Activated naive CD4-positive, alpha-beta T cell treated with Interleukin-2 at 50 U/mL for 16 hours (primary cell): ENCODE measurements around the gene SNAPC2.
"Not testable (repeated sequence)": the region's sequence is repeated elsewhere in the genome, so short reads cannot be mapped to it uniquely, and the experiment has no call there.

Experiments used
- DNase-seq: peaks from one replicate; pipeline ENCODE4 v3.0.0-alpha.2; 2020

SNAPC2 gene

GRCh38 chr19:7888826-7889217, 31.3 kb upstream of the SNAPC2 start:
- DNase-seq = no peak

- not testable (repeated sequence) for DNase-seq
These were observed 26.6 kb upstream of the SNAPC2 start for GRCh38 chr19:7893362-7894101.

- DNase-seq = no peak
These were observed 25.4 kb upstream of the SNAPC2 start for GRCh38 chr19:7894612-7895309.

DNA sequence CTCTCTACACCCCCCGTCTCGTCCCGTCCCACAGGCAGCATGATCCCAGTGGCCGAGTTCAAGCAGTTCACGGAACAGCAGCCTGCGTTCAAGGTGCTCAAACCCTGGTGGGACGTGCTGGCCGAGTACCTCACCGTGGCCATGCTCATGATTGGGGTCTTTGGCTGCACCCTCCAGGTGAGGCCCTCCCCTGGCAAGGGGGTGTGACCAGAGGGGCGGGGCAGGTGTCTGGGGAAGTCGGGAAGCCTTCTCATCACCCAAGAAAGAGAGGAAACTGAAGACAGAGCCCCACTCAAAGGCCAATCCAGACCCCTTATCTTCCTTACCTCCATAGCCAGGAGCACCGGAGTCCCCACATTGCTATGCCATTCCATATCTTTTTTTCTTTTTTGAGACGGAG, 24.6 kb upstream of the SNAPC2 start:
- DNase-seq = no peak

GRCh38 chr19:7897292-7897691, 22.8 kb upstream of the SNAPC2 start:
- no peak for DNase-seq

GRCh38 chr19:7898967-7899366, 21.2 kb upstream of the SNAPC2 start:
- no peak for DNase-seq

GRCh38 chr19:7899751-7900378, 20.3 kb upstream of the SNAPC2 start:
- no peak for DNase-seq

DNA sequence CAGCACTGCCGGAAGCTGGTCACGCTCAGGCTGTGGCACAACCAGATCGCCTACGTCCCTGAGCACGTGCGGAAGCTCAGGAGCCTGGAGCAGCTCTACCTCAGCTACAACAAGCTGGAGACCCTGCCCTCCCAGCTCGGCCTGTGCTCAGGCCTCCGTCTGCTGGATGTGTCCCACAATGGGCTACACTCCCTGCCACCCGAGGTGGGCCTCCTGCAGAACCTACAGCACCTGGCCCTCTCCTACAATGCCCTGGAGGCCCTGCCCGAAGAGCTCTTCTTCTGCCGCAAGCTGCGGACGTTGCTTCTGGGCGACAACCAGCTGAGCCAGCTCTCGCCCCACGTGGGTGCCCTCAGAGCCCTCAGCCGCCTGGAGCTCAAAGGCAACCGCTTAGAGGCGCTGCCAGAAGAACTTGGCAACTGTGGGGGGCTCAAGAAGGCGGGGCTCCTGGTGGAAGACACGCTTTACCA, 19.7 kb upstream of the SNAPC2 start:
- no peak for DNase-seq

DNA sequence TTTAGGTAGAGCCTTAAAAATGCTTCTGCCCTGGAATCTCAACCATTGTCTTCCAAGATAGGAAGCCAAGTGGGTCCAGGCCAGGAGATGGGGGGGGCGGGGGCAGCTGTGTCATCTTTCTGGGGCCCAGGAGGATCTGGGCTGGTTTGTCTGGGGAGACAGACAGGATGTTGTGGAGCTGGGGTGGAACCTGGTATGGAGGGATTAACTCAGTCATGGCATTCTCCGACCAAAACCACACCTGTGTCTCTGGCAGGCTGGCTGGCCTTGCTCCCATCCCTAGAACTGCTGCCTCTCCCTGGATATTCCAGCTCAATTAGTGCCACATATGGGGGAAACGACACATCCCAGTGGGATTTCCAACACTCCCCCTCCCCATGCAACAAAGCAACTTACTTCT, 19.2 kb upstream of the SNAPC2 start:
- DNase-seq = no peak

- no peak for DNase-seq
These were observed 18.8 kb upstream of the SNAPC2 start for GRCh38 chr19:7901337-7901736.

GRCh38 chr19:7902796-7903243, 17.3 kb upstream of the SNAPC2 start:
- no peak for DNase-seq

DNA sequence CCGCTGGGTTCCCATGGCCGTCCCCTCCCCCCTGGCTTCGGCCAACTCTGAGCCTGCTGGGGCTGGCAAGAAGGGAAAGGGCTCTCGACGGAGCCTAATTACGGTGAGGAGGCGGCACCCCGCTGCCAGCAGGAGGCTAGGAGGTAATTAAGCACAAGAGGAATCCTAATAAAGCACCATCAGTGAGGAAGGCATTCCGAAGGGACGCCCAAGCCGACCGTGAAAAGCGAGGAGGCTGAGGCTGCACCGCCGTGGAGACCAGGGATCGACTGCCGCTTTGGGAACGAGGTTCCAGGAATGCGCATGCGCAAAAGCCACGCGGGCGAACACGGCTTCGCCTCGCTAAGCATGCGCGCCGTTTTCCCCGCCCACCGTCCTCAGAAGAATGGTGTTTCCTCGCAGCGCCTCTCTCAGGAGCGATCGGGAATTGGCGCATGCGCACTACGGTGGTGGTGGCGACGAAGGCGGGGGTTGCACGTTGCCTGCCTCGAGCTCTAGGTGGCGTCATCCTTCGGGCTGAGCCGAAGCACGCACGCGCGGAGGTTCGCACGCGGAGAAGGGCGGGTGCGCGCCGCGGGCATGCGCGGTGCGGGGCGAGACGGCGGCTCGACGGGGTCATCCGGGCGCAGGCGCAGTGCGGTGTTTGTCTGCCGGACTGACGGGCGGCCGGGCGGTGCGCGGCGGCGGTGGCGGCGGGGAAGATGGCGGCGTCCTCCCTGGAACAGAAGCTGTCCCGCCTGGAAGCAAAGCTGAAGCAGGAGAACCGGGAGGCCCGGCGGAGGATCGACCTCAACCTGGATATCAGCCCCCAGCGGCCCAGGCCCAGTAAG, 16.7 kb upstream of the SNAPC2 start, which contains the start of gene MAP2K7:
TSS of gene MAP2K7 (plus strand) at position 634 of the 830 bp plus-strand sequence. CDS start at position 702, 68 bp downstream.
- peak; percentile 100 for DNase-seq

DNA sequence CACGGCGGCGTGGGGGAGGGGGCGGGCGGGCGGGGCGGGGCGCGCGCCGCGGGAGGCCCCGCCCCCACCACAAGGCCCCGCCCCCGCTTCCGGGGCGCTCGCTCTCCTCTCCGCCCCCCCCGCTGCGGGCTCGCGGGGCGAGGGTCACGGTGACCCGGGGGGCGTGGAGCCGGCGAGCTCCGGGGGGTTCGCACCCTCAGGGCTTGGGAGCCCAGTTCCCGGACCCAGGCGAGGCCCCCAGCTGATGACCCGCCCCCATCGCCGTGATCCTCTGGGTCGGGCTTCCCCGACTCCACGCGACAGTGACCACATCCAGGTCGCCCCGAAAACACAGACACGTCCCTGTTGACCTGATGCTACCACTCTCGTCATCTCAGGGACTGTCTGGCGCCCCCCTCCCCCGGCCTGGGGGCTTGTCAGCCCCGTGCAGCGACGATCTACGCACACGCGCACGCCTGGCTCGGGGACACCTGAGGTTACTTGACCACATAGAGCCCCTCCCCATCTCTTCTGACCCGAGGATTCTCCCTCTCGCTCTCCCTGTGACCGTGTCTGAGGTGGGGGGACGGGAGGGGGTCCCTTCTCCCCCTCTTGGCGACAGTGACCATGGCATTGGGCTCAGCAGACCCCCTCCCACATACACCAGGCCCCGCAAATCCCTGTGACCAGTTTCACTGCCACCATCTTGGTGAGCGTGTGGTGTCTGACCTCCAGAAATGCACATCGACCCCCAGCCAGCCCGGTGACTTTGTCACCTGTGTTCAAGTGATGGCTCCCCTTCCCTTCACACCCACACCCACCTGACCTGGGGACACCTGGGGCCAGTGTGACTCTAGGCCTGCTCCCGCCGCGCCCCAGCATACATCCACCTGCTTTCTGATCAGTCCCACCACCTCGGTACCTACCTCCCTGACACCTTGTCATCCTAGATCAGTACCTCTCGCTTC, 15.8 kb upstream of the SNAPC2 start:
- peak; percentile 64 for DNase-seq

GRCh38 chr19:7905268-7905667, 14.9 kb upstream of the SNAPC2 start:
- no peak for DNase-seq

- no peak for DNase-seq
These were observed 14.3 kb upstream of the SNAPC2 start for GRCh38 chr19:7905859-7906258.

DNA sequence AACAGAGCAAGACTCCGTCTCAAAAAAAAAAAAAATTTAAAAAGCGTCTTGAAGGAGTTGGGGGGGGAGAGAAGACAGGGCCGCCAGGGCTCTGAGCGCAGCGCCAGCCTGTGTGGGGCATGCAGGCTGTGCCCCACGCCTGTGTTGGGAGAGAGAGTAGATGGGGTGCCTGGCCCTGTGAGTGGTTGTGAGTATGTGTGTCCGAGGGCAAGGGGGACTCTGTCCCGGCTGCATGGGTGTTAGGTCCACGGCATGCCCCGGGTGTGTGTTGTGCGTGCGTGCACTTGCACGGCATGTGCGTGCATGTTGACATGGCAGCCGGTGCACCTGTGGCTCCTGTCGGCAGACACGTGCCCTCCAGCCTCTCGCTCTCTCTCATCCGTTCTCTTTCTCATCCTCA, 13.0 kb upstream of the SNAPC2 start:
- DNase-seq = no peak

DNA sequence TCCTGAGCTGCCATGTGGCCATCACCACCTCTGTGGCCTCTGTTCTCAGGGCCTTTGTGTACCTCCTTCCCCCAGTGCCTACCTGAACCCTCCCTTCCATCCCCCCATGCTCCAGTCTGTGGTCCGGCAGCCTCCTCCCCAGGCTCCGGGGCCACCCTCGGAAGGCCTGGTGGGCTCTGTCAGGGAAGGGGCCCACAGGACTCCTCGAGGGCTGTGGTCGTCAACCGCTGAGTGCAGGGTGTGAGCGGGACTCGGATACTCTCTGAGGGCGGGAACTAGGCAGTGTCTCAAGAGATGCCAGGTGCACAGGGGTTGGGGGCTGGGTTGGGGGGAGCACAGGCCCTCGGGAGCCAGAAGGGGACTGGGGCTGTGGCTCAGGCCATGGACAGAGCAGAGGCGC, 12.6 kb upstream of the SNAPC2 start:
- no peak for DNase-seq

- no peak for DNase-seq
These were observed 11.9 kb upstream of the SNAPC2 start for GRCh38 chr19:7908078-7908699.

- DNase-seq = no peak
These were observed 11.2 kb upstream of the SNAPC2 start for GRCh38 chr19:7908742-7909461.

GRCh38 chr19:7909471-7910067, 10.6 kb upstream of the SNAPC2 start:
- DNase-seq = no peak
